ENCODE data around the gene P4HB.

Gene P4HB

GRCh38 chr17:81810892-81811704, 49.2 kb downstream of the P4HB start:
- no peak for DNase-seq (ENCODE audit: low read depth)

GRCh38 chr17:81810476-81810875, 49.9 kb downstream of the P4HB start:
- DNase-seq (ENCODE audit: low read depth), result no peak

- DNase-seq (ENCODE audit: low read depth), result no peak
Observed at GRCh38 chr17:81809556-81809998, 50.8 kb downstream of the P4HB start.

GRCh38 chr17:81808778-81809555, 51.4 kb downstream of the P4HB start:
- DNase-seq (ENCODE audit: low read depth), result no peak

- no peak for DNase-seq (ENCODE audit: low read depth)
Observed at GRCh38 chr17:81807839-81808238, 52.5 kb downstream of the P4HB start.

- no peak for DNase-seq (ENCODE audit: low read depth)
Observed at GRCh38 chr17:81807210-81807719, 53.1 kb downstream of the P4HB start.

GRCh38 chr17:81806461-81807209, 53.7 kb downstream of the P4HB start:
- DNase-seq (ENCODE audit: low read depth), result no peak

GRCh38 chr17:81805707-81806460, 54.5 kb downstream of the P4HB start:
- no peak for DNase-seq (ENCODE audit: low read depth)

GRCh38 chr17:81804559-81805399, 55.6 kb downstream of the P4HB start:
- DNase-seq (ENCODE audit: low read depth), result no peak

- DNase-seq (ENCODE audit: low read depth), result no peak
Observed at GRCh38 chr17:81803728-81804558, 56.4 kb downstream of the P4HB start, which contains the start of gene GCGR. Gene GCGR, plus strand, starts transcription at chr17:81804150. Its CDS starts 4,869 bp downstream, at chr17:81809019.

GRCh38 chr17:81802856-81803643, 57.3 kb downstream of the P4HB start:
- no peak for DNase-seq (ENCODE audit: low read depth)

- no peak for DNase-seq (ENCODE audit: low read depth)
Observed at GRCh38 chr17:81802048-81802758, 58.1 kb downstream of the P4HB start.

- DNase-seq (ENCODE audit: low read depth), result no peak
Observed at GRCh38 chr17:81801327-81801726, 59.0 kb downstream of the P4HB start.

GRCh38 chr17:81794509-81794908, 65.8 kb downstream of the P4HB start:
- no peak for DNase-seq (ENCODE audit: low read depth)

GRCh38 chr17:81794074-81794476, 66.3 kb downstream of the P4HB start:
- no peak for DNase-seq (ENCODE audit: low read depth)
